K562 (cell line): ENCODE data around the gene DENND2A.

Source experiments
- ARID3A ChIP-seq: IDR thresholded peaks from 2 replicates; pipeline ENCODE4 v1.6.1; 2012; ENCODE audit warnings: low read depth, low read length, improper control_type of control experiment, borderline replicate concordance
- CEBPB ChIP-seq: fragments of 450-650 bp; IDR thresholded peaks from 2 replicates; pipeline ENCODE4 v1.6.1; 2016; ENCODE audit warnings: missing genetic modification characterization, missing compliant biosample characterization
- CTCF ChIP-seq, 3 experiments: IDR thresholded peaks in 2 of 3; conservative IDR thresholded peaks in 1 of 3; 2 replicates each; pipeline ENCODE4 v1.5.1; 2011 to 2012; ENCODE audit warnings: low read length in 3 of 3, mild to moderate bottlenecking in 3 of 3, control low read depth in 2 of 3, improper control_type of control experiment in 1 of 3, inconsistent platforms in 1 of 3, low read depth in 1 of 3, mixed read lengths in 1 of 3, moderate library complexity in 1 of 3; ENCODE audit not compliant: insufficient read depth in 2 of 3
- EGR1 ChIP-seq: fragments of 450-650 bp; conservative IDR thresholded peaks from 2 replicates; pipeline ENCODE4 v1.6.1; 2017; ENCODE audit warnings: mild to moderate bottlenecking
- POLR2A ChIP-seq: fragments of 450-650 bp; conservative IDR thresholded peaks from 2 replicates; pipeline ENCODE4 v1.6.1; 2016
- TRIM28 ChIP-seq: fragments of 450-650 bp; IDR thresholded peaks from 2 replicates; pipeline ENCODE4 v1.6.1; 2017
- ZNF41 ChIP-seq: fragments of 250-450 bp; sonication (Bioruptor Pico); conservative IDR thresholded peaks from 2 replicates; pipeline ENCODE4 v1.4.0; 2020; ENCODE audit warnings: mild to moderate bottlenecking

GRCh38 chr7:140562926-140563481 lies 77.6 kb downstream of the DENND2A start:
- TF ChIP-seq EGR1 (no peak), POLR2A (no peak), ARID3A (no peak), ZNF41 (CRISPR knock-in tag) (no peak), CTCF (IDR thresholded peaks at IDR 0.05 in 2 of 3, conservative IDR thresholded peaks at IDR 0.05 in 1 of 3; ENCODE audit: insufficient read depth in 2 of 3, low read depth in 1 of 3, low read length in 3 of 3) (no peak), TRIM28 (no peak), CEBPB (tag) (no peak)
